Fibroblast of mammary gland (primary cell): ENCODE results near the gene ATF4.
A peak's percentile ranks its signal among the peaks of the same experiment; 100 is the strongest.
"Not testable (repeated sequence)": the region's sequence is repeated elsewhere in the genome, so short reads cannot be mapped to it uniquely, and the experiment has no call there.

Experiments
- DNase-seq: peaks from one replicate; pipeline ENCODE4 v3.0.0-alpha.2; 2010; ENCODE audit warnings: low read depth
- H3K4me3 ChIP-seq: 2 replicates; pipeline ENCODE4 v1.5.1; 2011; ENCODE audit warnings: low read depth, mild to moderate bottlenecking, low read length, moderate library complexity; ENCODE audit not compliant: control insufficient read depth
- CTCF ChIP-seq: conservative IDR thresholded peaks from 2 replicates; pipeline ENCODE4 v1.5.1; 2011; ENCODE audit warnings: low read depth, low read length, inconsistent platforms; ENCODE audit not compliant: control insufficient read depth, insufficient read depth

The ATF4 gene

DNA sequence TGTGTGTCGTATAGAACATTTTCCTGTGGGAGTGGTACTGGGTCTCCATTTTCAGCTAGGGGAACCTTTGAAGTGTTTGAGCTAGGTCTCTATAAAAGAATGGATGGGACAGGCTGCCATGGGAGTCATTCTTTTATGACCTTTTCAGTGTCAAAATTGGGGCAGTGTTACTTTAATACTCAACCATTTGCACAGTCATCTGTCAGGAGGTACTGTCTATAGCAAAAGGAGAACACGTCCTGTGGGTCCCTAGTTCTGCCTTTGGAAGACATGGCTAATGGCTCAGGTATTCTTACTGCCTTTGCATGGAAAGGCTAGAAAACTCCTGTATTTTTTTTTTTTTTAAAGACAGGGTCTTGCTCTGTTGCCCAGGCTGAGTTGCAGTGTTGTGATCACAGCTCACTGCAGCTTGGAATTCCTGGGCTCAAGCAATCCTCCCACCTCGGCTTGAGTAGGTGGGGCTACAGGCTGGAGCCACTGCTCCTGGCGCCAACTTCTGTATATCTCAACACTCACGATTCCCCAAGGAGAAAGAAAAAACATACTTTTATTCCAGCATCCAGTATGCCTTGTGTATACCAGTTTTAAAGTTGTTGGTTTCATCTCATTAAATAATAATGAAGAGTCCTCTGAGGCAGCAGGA is 2.1 kb upstream of the ATF4 start:
- H3K4me3 ChIP-seq = no peak overlapping the region
- DNase-seq = peak; percentile 60
- no peak for TF ChIP-seq CTCF

- H3K4me3 ChIP-seq = peak overlapping the region; percentile 93
- no peak for TF ChIP-seq CTCF
- peak; percentile 57 for DNase-seq
Observed at GRCh38 chr22:39518996-39519680, 1.2 kb upstream of the ATF4 start.

DNA sequence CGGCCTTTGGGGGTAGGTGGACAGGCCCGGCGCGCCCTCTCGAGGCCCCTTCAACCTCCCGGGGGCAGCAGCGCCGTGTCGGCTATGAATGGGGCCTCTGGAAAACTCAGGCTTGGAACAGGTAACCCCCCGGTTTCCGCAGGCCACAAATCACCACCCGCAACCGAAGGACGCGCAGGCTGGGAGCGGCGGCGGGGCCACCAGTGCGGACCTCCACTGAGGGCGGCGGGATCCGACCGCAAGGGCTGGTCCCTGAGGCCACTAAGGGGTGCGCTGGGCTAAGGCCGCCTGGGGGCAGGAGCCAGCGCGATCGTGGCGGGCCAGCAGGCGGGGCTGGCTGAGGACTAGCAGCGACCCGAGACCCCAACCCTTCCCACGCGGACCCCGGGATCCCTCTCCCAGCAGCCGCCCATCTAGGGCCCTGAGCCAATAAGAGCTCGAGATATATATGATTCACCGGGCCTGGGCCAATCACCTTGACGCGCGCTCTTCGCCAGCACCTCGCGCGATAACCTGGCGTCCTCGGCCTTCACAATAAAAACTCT is 609 bp upstream of the ATF4 start:
- DNase-seq = peak; percentile 99
- peak overlapping the region; percentile 93 for H3K4me3 ChIP-seq

DNA sequence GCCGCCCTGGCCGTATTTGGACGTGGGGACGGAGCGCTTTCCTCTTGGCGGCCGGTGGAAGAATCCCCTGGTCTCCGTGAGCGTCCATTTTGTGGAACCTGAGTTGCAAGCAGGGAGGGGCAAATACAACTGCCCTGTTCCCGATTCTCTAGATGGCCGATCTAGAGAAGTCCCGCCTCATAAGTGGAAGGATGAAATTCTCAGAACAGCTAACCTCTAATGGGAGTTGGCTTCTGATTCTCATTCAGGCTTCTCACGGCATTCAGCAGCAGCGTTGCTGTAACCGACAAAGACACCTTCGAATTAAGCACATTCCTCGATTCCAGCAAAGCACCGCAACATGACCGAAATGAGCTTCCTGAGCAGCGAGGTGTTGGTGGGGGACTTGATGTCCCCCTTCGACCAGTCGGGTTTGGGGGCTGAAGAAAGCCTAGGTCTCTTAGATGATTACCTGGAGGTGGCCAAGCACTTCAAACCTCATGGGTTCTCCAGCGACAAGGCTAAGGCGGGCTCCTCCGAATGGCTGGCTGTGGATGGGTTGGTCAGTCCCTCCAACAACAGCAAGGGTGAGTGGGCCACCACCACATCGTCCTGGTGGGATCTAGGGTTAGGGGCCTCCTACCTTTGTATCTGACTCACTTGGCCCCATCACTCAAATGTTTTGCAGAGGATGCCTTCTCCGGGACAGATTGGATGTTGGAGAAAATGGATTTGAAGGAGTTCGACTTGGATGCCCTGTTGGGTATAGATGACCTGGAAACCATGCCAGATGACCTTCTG is 934 bp downstream of the ATF4 start:
- peak overlapping the region; percentile 93 for H3K4me3 ChIP-seq
- not testable (repeated sequence) for DNase-seq

More for the DNA sequence above, 609 bp upstream of the ATF4 start:
- TF ChIP-seq CTCF = no peak

GRCh38 chr22:39522091-39522490 is 1.7 kb downstream of the ATF4 start:
- not testable (repeated sequence) for DNase-seq
- H3K4me3 ChIP-seq = peak overlapping the region; percentile 93

DNA sequence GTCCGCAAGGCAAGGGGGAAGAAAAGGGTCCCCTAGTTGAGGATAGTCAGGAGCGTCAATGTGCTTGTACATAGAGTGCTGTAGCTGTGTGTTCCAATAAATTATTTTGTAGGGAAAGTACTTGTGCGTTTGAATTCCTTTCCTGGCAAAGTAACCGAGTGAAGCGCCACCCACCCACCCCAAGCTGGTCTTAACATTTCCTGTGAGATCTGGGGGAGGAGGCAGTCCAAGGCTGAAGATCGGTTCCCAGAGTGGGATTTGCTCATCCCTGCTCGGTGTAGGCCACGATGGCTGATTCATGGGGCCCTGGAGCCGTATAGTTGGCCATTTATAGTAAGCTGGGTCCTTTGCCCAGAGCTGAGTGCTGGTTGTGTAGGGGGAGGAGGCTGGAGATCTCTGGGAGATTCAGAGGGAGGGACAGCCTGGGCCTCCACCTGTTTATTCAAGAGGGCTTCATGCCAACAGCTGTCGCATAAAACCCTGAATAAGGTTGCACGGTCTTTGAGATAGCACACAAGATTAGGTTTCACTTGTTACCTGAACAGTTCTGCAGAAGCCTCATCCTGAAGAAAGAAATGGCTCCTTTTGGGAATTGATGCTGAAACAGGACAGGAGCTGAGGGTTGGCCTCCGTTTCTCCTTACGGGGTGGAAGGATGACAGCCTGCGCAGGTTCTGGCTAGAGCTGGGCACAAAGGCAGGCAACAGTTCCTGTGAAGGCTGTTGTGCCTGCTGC is 2.4 kb downstream of the ATF4 start:
- TF ChIP-seq CTCF = no peak
- DNase-seq = peak; percentile 75
- H3K4me3 ChIP-seq = peak overlapping the region; percentile 93

- no peak for TF ChIP-seq CTCF
- DNase-seq = no peak
- no peak overlapping the region for H3K4me3 ChIP-seq
Observed at GRCh38 chr22:39524089-39524752, 3.9 kb downstream of the ATF4 start.
